SK-N-MC (cell line): Measurements from ENCODE around the gene SLC35F5.

Experiments
- EZH2 ChIP-seq: fragments of 200-600 bp; sonication (generic); IDR thresholded peaks from one replicate; pipeline ENCODE4 v1.6.1; 2017; ENCODE audit warnings: antibody characterized with exemption
- FOXP2 ChIP-seq: optimal IDR thresholded peaks from 2 replicates; pipeline ENCODE3; 2011; ENCODE audit warnings: mild to moderate bottlenecking, moderate library complexity; ENCODE audit not compliant: insufficient read depth; ENCODE audit errors: extremely low read length, control extremely low read depth
- POLR2AphosphoS5 ChIP-seq: IDR thresholded peaks from 2 replicates; pipeline ENCODE4 v1.6.1; 2012; ENCODE audit warnings: mild to moderate bottlenecking, low read depth, low read length, borderline replicate concordance

- TF ChIP-seq POLR2AphosphoS5, result no peak
- TF ChIP-seq EZH2, result no peak
- no peak for TF ChIP-seq FOXP2
Observed at GRCh38 chr2:113711851-113712250, 44.6 kb downstream of the SLC35F5 start.
